ENCODE results near the gene PCDHGC3. TPM values are rescaled to one million over a fixed set of nuclear protein-coding genes. Genes with fewer than 3 reads are reported as not detected.

Gene PCDHGC3
- total and polyA plus RNA-seq, 12 donors = 8.7 to 112 (median 77.6) TPM

GRCh38 chr5:141496038-141496437 is 20.3 kb downstream of the PCDHGC3 start:
- Histone ChIP-seq H3K4me1 (replicated peaks in 1 of 2) (peaks cover 0 to 31% of the 10 kb centered on the region in 2 donors), H3K27ac (no peak overlapping the region), H3K9me3 (replicated peaks in 1 of 3) (no peaks in the 10 kb centered on the region), H3K27me3 (no peaks in the 10 kb centered on the region), H3K4me3 (no peak overlapping the region), H3K36me3 (replicated peaks in 1 of 2) (peaks cover 0 to 7% of the 10 kb centered on the region in 2 donors)
- WGBS, 4 donors = 75 to 92% (median 88%) methylated on average over 4 of the region's 4 CpGs
- TF ChIP-seq POLR2A (IDR thresholded peaks at IDR 0.05) (no peak), CTCF (IDR thresholded peaks at IDR 0.05) (no peak)
- intact Hi-C loops (cut with DNase I) = no loop called here
- DNase-seq = peak in 1 of 7 donors; percentile 45

- Histone ChIP-seq H3K4me3 (no peak overlapping the region), H3K27ac (no peak overlapping the region), H3K4me1 (replicated peaks in 1 of 2) (no peaks in the 10 kb centered on the region), H3K9me3 (replicated peaks in 1 of 3) (no peaks in the 10 kb centered on the region), H3K36me3 (replicated peaks in 1 of 2) (peaks cover 0 to 25% of the 10 kb centered on the region in 2 donors), H3K27me3 (no peaks in the 10 kb centered on the region)
- 52 to 61% (median 56%) methylated on average over 7 of the region's 7 CpGs for WGBS, 4 donors
- TF ChIP-seq CTCF (IDR thresholded peaks at IDR 0.05) = no peak
- TF ChIP-seq POLR2A (IDR thresholded peaks at IDR 0.05) = no peak
- no peak for DNase-seq
- intact Hi-C loops (cut with DNase I) = no loop called here
Observed at GRCh38 chr5:141501761-141502160, 26.0 kb downstream of the PCDHGC3 start.

- H3K27ac ChIP-seq = no peak overlapping the region
- no peaks in the 10 kb centered on the region for H3K27me3 ChIP-seq
- intact Hi-C loops (cut with DNase I) = no loop called here
Observed at GRCh38 chr5:141503681-141504080, 27.9 kb downstream of the PCDHGC3 start.

GRCh38 chr5:141504216-141504615 is 28.4 kb downstream of the PCDHGC3 start:
- no peaks in the 10 kb centered on the region for H3K9me3 ChIP-seq (replicated peaks in 1 of 3)
- DNase-seq = peak in 1 of 7 donors; percentile 45
- intact Hi-C loops (cut with DNase I) = no loop called here
- H3K4me1 ChIP-seq (replicated peaks in 1 of 2) = peaks cover 10 to 20% of the 10 kb centered on the region in 2 donors
- peaks cover 0 to 21% of the 10 kb centered on the region in 2 donors for H3K36me3 ChIP-seq (replicated peaks in 1 of 2)
- H3K27ac ChIP-seq = no peak overlapping the region
- no peaks in the 10 kb centered on the region for H3K27me3 ChIP-seq
- no peak overlapping the region for H3K4me3 ChIP-seq
- TF ChIP-seq CTCF (IDR thresholded peaks at IDR 0.05) (no peak), POLR2A (IDR thresholded peaks at IDR 0.05) (no peak)
- 89 to 97% (median 95%) methylated on average over 4 of the region's 4 CpGs for WGBS, 4 donors

More at GRCh38 chr5:141503681-141504080, 27.9 kb downstream of the PCDHGC3 start:
- TF ChIP-seq POLR2A (IDR thresholded peaks at IDR 0.05) (no peak), CTCF (IDR thresholded peaks at IDR 0.05) (no peak)
- no peaks in the 10 kb centered on the region for H3K9me3 ChIP-seq (replicated peaks in 1 of 3)
- no peak for DNase-seq
- H3K4me3 ChIP-seq = no peak overlapping the region
- peaks cover 0 to 21% of the 10 kb centered on the region in 2 donors for H3K36me3 ChIP-seq (replicated peaks in 1 of 2)
- H3K4me1 ChIP-seq (replicated peaks in 1 of 2) = peaks cover 5 to 15% of the 10 kb centered on the region in 2 donors
- WGBS, 4 donors = 94 to 97% (median 96%) methylated on average over 2 of the region's 2 CpGs

All from adrenal gland (tissue), 12 donors.